ENCODE measurements around the gene BTBD17.

GRCh38 chr17:74389084-74389753, 27.6 kb upstream of the BTBD17 start:
- TF ChIP-seq POLR2A (IDR thresholded peaks at IDR 0.05) (no peak), CTCF (IDR thresholded peaks at IDR 0.05) (no peak)

All from thyroid gland (tissue), 4 donors.